Heart right ventricle (tissue), 16 donors: ENCODE data around the gene CTSD. TPM values are rescaled to one million over a fixed set of nuclear protein-coding genes. Genes with fewer than 3 reads are reported as not detected.
A peak's percentile ranks its signal among the peaks of the same experiment; 100 is the strongest.

Experiments
- ATAC-seq, 8 donors: fragments of 200-7000 bp; cut with Tn5 transposase; one replicate each; pipeline ENCODE4 v1.9.1; 2020; ENCODE audit warnings: mild to moderate bottlenecking in 8 of 8, moderate library complexity in 8 of 8, moderate number of reproducible peaks in 1 of 8
- DNase-seq, 2 donors: peaks; one replicate each; pipeline ENCODE4 v3.0.0-alpha.2; 2020
- H3K27ac ChIP-seq, 10 donors: fragments of 200-600 bp; sonication (generic) in 2 of 10; one replicate each; pipeline versions ENCODE4 v1.5.0 to v1.8.0; 2020 to 2022; ENCODE audit warnings: mild to moderate bottlenecking in 3 of 10
- H3K27me3 ChIP-seq, 7 donors: fragments of 200-600 bp; one replicate each; pipeline ENCODE4 v1.8.0; 2021 to 2022; ENCODE audit warnings: mild to moderate bottlenecking in 2 of 7
- H3K36me3 ChIP-seq, 9 donors: fragments of 200-600 bp; sonication (generic) in 1 of 9; one replicate each; pipeline versions ENCODE4 v1.5.0 to v1.8.0; 2020 to 2022; ENCODE audit warnings: mild to moderate bottlenecking in 2 of 9
- H3K4me1 ChIP-seq, 9 donors: fragments of 200-600 bp; sonication (generic) in 1 of 9; one replicate each; pipeline versions ENCODE4 v1.5.0 to v1.8.0; 2020 to 2022; ENCODE audit warnings: mild to moderate bottlenecking in 4 of 9
- H3K4me3 ChIP-seq, 10 donors: fragments of 200-600 bp; sonication (generic) in 2 of 10; one replicate each; pipeline versions ENCODE4 v1.5.0 to v1.8.0; 2020 to 2022; ENCODE audit warnings: mild to moderate bottlenecking in 7 of 10, moderate library complexity in 2 of 10
- H3K9me3 ChIP-seq, 11 donors: fragments of 200-600 bp in 10 of 11; sonication (generic) in 2 of 11; one replicate each; pipeline versions ENCODE4 v1.5.0 to v1.8.0; 2013 to 2022; ENCODE audit warnings: mild to moderate bottlenecking in 2 of 11, control low read depth in 1 of 11, moderate library complexity in 1 of 11
- CTCF ChIP-seq, 9 donors: fragments of 200-600 bp; sonication (generic) in 2 of 9; IDR thresholded peaks; one replicate each; pipeline versions ENCODE4 v1.5.0 to v1.8.0; 2021 to 2022; ENCODE audit warnings: antibody characterized with exemption in 9 of 9, mild to moderate bottlenecking in 5 of 9, moderate library complexity in 1 of 9
- WGBS, 2 donors: extraction: QIAGEN DNeasy Blood & Tissue Kit; methylation state at CpG; one replicate each; pipeline ENCODE4 v1.1.7; 2013; ENCODE audit warnings: inconsistent platforms in 1 of 2; 5-methylcytosine and 5-hydroxymethylcytosine counted together
- intact Hi-C, 10 donors: fragments of 100-400 bp; cut with DNase I; formaldehyde crosslinking; loops; one replicate each; pipeline versions ENCODE4 v1.11.1 to v1.14.2; 2022
- polyA plus RNA-seq, 2 donors: library from polyadenylated mRNA; stranded (reverse); fragments of 200-250 nt; gene quantifications; one replicate each; pipeline ENCODE4 v1.2.3, GENCODE V29; 2013
- total RNA-seq, 10 donors: library from RNA; stranded (reverse); fragmentation: NEBNext Ultra II Directional in 3 of 10; extraction: Animal tissue kit (Norgen Biotek cat#: 25700) in 3 of 10; gene quantifications; one replicate each; pipeline versions ENCODE4 v1.2.1 to v1.2.4, GENCODE V29; 2021 to 2023
- donor health status: Arrhythmogenic right ventricular cardiomyopathy.
- donor health status: ischemic (EF 13 %, LVEDD 7.1; RV severe dilation, severe dysfunction).
- donor health status: healthy with polysubstance abuse.
- donor health status: DM: no; HTN: yes; CAD: no.
- donor health status: DM: no; HTN: no; CAD: no.
- donor health status: ischemic (EF 25% LVEDD 6.9; RV normal size, moderate dysfunction).
- donor health status: ischemic (EF 25% LVEDD 5.7; RV mildly dilated, moderate dysfunction).
- donor health status: healthy.
- donor health status: DM: yes; HTN: yes; CAD: no.
- donor health status: Ischemic cardiomyopathy.
- donor health status: ischemic (EF 35%, LVEDD 5.7; RV mildly dilated, moderate dysfunction).
- donor health status: nonischemic (EF 11% LVEDD 7.7; RV severe dilation, severe dysfunction).
- donor health status: DM: yes; HTN: yes; CAD: no.
- donor health status: PGD.
- donor health status: ischemic (EF 29% LVEDD 5.4; RV normal size, mild dysfunction).
- donor health status: nonischemic (EF 23%, LVEDD 6.1; RV moderate dilation, normal function).

The CTSD gene
- total and polyA plus RNA-seq, 12 donors: 431 to 1,070 (median 786) TPM

GRCh38 chr11:1751999-1752906 is 11.5 kb downstream of the CTSD start:
- Histone ChIP-seq H3K27ac (peak overlapping the region in 9 of 10 donors; percentile 19 to 72 (median 65)), H3K36me3 (peaks cover 0 to 56% (median 26%) of the 10 kb centered on the region in 9 donors), H3K9me3 (no peaks in the 10 kb centered on the region), H3K4me3 (no peak overlapping the region), H3K4me1 (peaks cover 33 to 87% (median 77%) of the 10 kb centered on the region in 9 donors), H3K27me3 (peaks cover 0 to 23% (median 13%) of the 10 kb centered on the region in 7 donors)
- intact Hi-C loops: loop anchor here in 2 of 10 donors (5.0 to 10.0 kb wide), 2 partner anchors 35 to 73 kb away; no protein-coding TSS in a partner anchor
- ATAC-seq (no peak), DNase-seq (no peak)
- WGBS, 2 donors: 68 to 81% methylated on average over 24 of the region's 24 CpGs
- TF ChIP-seq CTCF (IDR thresholded peaks at IDR 0.05): no peak

GRCh38 chr11:1751531-1751921 is 12.2 kb downstream of the CTSD start:
- Histone ChIP-seq H3K36me3 (peaks cover 0 to 49% (median 22%) of the 10 kb centered on the region in 9 donors), H3K4me1 (peaks cover 26 to 85% (median 70%) of the 10 kb centered on the region in 9 donors), H3K4me3 (no peak overlapping the region), H3K27me3 (peaks cover 0 to 23% (median 13%) of the 10 kb centered on the region in 7 donors), H3K9me3 (no peaks in the 10 kb centered on the region), H3K27ac (peak overlapping the region; percentile 14 to 79 (median 66))
- intact Hi-C loops: loop anchor here in 2 of 10 donors (5.0 to 10.0 kb wide), 2 partner anchors 34 to 73 kb away; no protein-coding TSS in a partner anchor
- ATAC-seq: peak in 7 of 8 donors; percentile 6 to 66 (median 49)
- 46 to 47% methylated on average over 5 of the region's 5 CpGs for WGBS, 2 donors
- TF ChIP-seq CTCF (IDR thresholded peaks at IDR 0.05): no peak
- DNase-seq: peak in 1 of 2 donors; percentile 36

- DNase-seq (no peak), ATAC-seq (peak in 4 of 8 donors; percentile 0 to 14 (median 6))
- no peak for TF ChIP-seq CTCF (IDR thresholded peaks at IDR 0.05)
- intact Hi-C loops: loop anchor here in 2 of 10 donors (5.0 to 10.0 kb wide), 2 partner anchors 34 to 74 kb away; no protein-coding TSS in a partner anchor
- Histone ChIP-seq H3K36me3 (peaks cover 0 to 43% (median 19%) of the 10 kb centered on the region in 9 donors), H3K9me3 (no peaks in the 10 kb centered on the region), H3K27me3 (peaks cover 0 to 23% (median 13%) of the 10 kb centered on the region in 7 donors), H3K27ac (peak overlapping the region; percentile 38 to 79 (median 66)), H3K4me3 (no peak overlapping the region), H3K4me1 (peaks cover 26 to 83% (median 65%) of the 10 kb centered on the region in 9 donors)
- 43 to 53% methylated on average over 14 of the region's 14 CpGs for WGBS, 2 donors
These were observed 12.7 kb downstream of the CTSD start for GRCh38 chr11:1750840-1751530.

GRCh38 chr11:1750481-1750839 is 13.3 kb downstream of the CTSD start, which contains the start of gene IFITM10:
Gene IFITM10, minus strand, starts transcription at chr11:1750595. Its CDS starts 153 bp downstream, at chr11:1750442.
- DNase-seq (peak in 1 of 2 donors; percentile 43), ATAC-seq (peak in 7 of 8 donors; percentile 4 to 47 (median 35))
- Histone ChIP-seq H3K4me1 (peaks cover 26 to 78% (median 59%) of the 10 kb centered on the region in 9 donors), H3K36me3 (peaks cover 0 to 38% (median 19%) of the 10 kb centered on the region in 9 donors), H3K27ac (peak within 1 kb of the TSS; percentile 38 to 79 (median 66)), H3K4me3 (peak within 1 kb of the TSS in 2 of 10 donors; percentile 38 to 48), H3K9me3 (no peaks in the 10 kb centered on the region), H3K27me3 (peaks cover 0 to 23% (median 13%) of the 10 kb centered on the region in 7 donors)
- 28 to 29% methylated on average over 6 of the region's 6 CpGs for WGBS, 2 donors
- TF ChIP-seq CTCF (IDR thresholded peaks at IDR 0.05): no peak
- intact Hi-C loops: loop anchor here in 2 of 10 donors (5.0 to 10.0 kb wide), 2 partner anchors 33 to 74 kb away; no protein-coding TSS in a partner anchor
